Hepatocyte (in vitro differentiated cells): ENCODE results near the gene KCNQ2.

Source experiments
- EZH2phosphoT487 ChIP-seq: fragments of 200-600 bp; sonication (generic); IDR thresholded peaks from one replicate; pipeline ENCODE4 v1.6.1; 2018; ENCODE audit warnings: antibody characterized with exemption, mild to moderate bottlenecking, low read depth, moderate library complexity; ENCODE audit not compliant: unreplicated experiment, severe bottlenecking
- TF ChIP-seq, protein P1 (sequence below): fragments of 200-600 bp; sonication (generic); IDR thresholded peaks from 2 replicates; pipeline ENCODE4 v1.5.1; 2016; ENCODE audit warnings: antibody characterized with exemption, mild to moderate bottlenecking; ENCODE audit not compliant: poor library complexity

DNA sequence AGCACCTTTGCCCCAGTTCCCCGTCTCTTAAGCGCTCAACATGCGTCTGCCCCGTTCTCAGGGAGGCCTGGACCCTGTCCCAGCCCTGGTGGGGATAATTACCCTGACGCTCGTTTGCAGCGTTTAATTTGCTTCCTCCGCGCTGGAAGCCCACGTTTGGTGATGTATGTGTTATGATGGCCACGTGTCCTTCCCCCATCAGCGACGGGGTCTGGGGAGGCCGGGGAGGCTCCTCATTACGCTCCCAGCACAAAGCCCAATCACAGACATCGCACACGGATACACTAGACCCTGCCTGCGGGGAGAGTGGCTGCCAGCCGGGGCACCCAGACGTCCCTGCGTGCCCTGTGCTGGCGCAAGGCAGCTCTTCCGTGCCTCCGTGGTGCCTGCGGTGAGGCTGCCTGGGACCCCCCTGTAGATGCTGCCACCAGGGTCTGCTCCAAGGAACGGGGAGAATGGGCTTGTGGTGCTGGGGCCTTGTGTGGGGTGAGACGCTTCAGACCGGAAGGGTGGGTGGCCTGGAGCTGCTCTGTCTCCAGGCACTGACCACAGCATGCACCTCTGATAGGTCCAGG lies 101.1 kb downstream of the KCNQ2 start:
- TF ChIP-seq EZH2phosphoT487, result no peak
- TF ChIP-seq, protein P1, sequence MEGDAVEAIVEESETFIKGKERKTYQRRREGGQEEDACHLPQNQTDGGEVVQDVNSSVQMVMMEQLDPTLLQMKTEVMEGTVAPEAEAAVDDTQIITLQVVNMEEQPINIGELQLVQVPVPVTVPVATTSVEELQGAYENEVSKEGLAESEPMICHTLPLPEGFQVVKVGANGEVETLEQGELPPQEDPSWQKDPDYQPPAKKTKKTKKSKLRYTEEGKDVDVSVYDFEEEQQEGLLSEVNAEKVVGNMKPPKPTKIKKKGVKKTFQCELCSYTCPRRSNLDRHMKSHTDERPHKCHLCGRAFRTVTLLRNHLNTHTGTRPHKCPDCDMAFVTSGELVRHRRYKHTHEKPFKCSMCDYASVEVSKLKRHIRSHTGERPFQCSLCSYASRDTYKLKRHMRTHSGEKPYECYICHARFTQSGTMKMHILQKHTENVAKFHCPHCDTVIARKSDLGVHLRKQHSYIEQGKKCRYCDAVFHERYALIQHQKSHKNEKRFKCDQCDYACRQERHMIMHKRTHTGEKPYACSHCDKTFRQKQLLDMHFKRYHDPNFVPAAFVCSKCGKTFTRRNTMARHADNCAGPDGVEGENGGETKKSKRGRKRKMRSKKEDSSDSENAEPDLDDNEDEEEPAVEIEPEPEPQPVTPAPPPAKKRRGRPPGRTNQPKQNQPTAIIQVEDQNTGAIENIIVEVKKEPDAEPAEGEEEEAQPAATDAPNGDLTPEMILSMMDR, result no peak
